GM12878 (cell line): ENCODE results near the gene TMEM45B. TPM values are rescaled to one million over a fixed set of nuclear protein-coding genes. Genes with fewer than 3 reads are reported as not detected.
"Not testable (repeated sequence)": the region's sequence is repeated elsewhere in the genome, so short reads cannot be mapped to it uniquely, and the experiment has no call there.

Experiments
- ATAC-seq: fragments of 200-7000 bp; cut with Tn5 transposase; 3 replicates; pipeline ENCODE4 v1.9.1; 2020; ENCODE audit warnings: mild to moderate bottlenecking, moderate library complexity
- BruUV-seq: library from RNA; stranded (reverse); fragments of 400-500 nt; replicated peaks from 2 replicates; lab custom pipeline; 2021; lab: Mats Ljungman, UMichigan
- CTCF ChIA-PET: fragments of 300-600 bp; sonication (Branson Sonifier 250); formaldehyde crosslinking; extraction: SDS; loops from one replicate; lab custom pipeline; 2021; ENCODE audit warnings: inconsistent platforms; lab: Yijun Ruan, JAX
- POLR2A ChIA-PET: fragments of 350-600 bp; formaldehyde crosslinking; extraction: SDS; loops from one replicate; lab custom pipeline; 2021; ENCODE audit warnings: inconsistent platforms; lab: Charles Lee
- RAD21 ChIA-PET: fragments of 300-600 bp; sonication (Branson Sonifier 250); formaldehyde crosslinking; loops from one replicate; lab custom pipeline; 2023; ENCODE audit warnings: antibody characterized with exemption; ENCODE audit not compliant: unreplicated experiment; lab: Charles Lee
- SMC1A ChIA-PET: fragments of 300-600 bp; sonication (Branson Sonifier 250); formaldehyde crosslinking; loops from one replicate; lab custom pipeline; 2023; ENCODE audit not compliant: unreplicated experiment, uncharacterized antibody; lab: Charles Lee
- DNase-seq: peaks from one replicate; pipeline ENCODE4 v3.0.0-alpha.2; 2011; ENCODE audit warnings: low read depth, low spot score
- FAIRE-seq: peaks from 3 replicates; lab custom pipeline; 2011; peaks lifted over from hg19 to GRCh38; lab: Jason Lieb, UNC
- H2AFZ ChIP-seq: 2 replicates; pipeline ENCODE4 v1.6.0; 2011; ENCODE audit warnings: low read depth, low read length, control low read depth; ENCODE audit not compliant: control insufficient read depth
- H3K27ac ChIP-seq: 2 replicates; pipeline ENCODE4 v1.5.1; 2011; ENCODE audit warnings: control low read depth; ENCODE audit not compliant: control insufficient read depth, insufficient read depth
- H3K27me3 ChIP-seq, 2 experiments: replicated peaks in 1 of 2; 2 replicates each; pipeline versions ENCODE4 v1.6.0 to v1.6.1; 2011; ENCODE audit warnings: low read length in 1 of 2; ENCODE audit not compliant: control insufficient read depth in 2 of 2, insufficient read depth in 2 of 2
- H3K36me3 ChIP-seq, 2 experiments: 2 replicates each; pipeline ENCODE4 v1.5.1; 2011; ENCODE audit warnings: low read length in 1 of 2; ENCODE audit not compliant: control insufficient read depth in 2 of 2, insufficient read depth in 2 of 2
- H3K4me1 ChIP-seq: 2 replicates; pipeline ENCODE4 v1.6.1; 2011; ENCODE audit warnings: mild to moderate bottlenecking, low read length, moderate library complexity, mixed read lengths; ENCODE audit not compliant: control insufficient read depth, insufficient read depth
- H3K4me2 ChIP-seq: 2 replicates; pipeline ENCODE4 v1.6.0; 2011; ENCODE audit warnings: control low read depth; ENCODE audit not compliant: control insufficient read depth, insufficient read depth
- H3K4me3 ChIP-seq: fragments of 200-600 bp; sonication (generic); 2 replicates; pipeline ENCODE4 v1.5.1; 2016
- H3K79me2 ChIP-seq: 2 replicates; pipeline ENCODE4 v1.6.0; 2011; ENCODE audit warnings: low read length; ENCODE audit not compliant: control insufficient read depth, insufficient read depth
- H3K9ac ChIP-seq: 2 replicates; pipeline ENCODE4 v1.8.0; 2011; ENCODE audit warnings: low read length, control low read depth, mixed read lengths; ENCODE audit not compliant: control insufficient read depth, insufficient read depth
- H3K9me3 ChIP-seq: replicated peaks from 3 replicates; pipeline ENCODE4 v1.5.1; 2011; ENCODE audit warnings: mild to moderate bottlenecking, low read length; ENCODE audit not compliant: control insufficient read depth, insufficient read depth
- H4K20me1 ChIP-seq: 2 replicates; pipeline ENCODE4 v1.6.0; 2011; ENCODE audit not compliant: control insufficient read depth, insufficient read depth
- WGBS: methylation state at CpG from one replicate; pipeline ENCODE4 v1.1.6; 2016; ENCODE audit warnings: low lambda C conversion rate; ENCODE audit not compliant: insufficient replicate concordance, insufficient coverage; ENCODE audit errors: missing lambda C conversion rate; 5-methylcytosine and 5-hydroxymethylcytosine counted together
- in situ Hi-C: fragments of 300-500 bp; cut with MboI; formaldehyde crosslinking; loops from 9 replicates; pipeline ENCODE4 v1.14.3; 2018; ENCODE audit warnings: mixed read lengths
- intact Hi-C: fragments of 100-400 bp; cut with micrococcal nuclease; formaldehyde crosslinking; loops from one replicate; pipeline ENCODE4 v1.14.2; 2022; ENCODE audit not compliant: unreplicated experiment
- polyA plus RNA-seq, 11 experiments: library from polyadenylated mRNA; depleted of rRNA in 4 of 11; unstranded in 6 of 11; stranded (reverse) in 5 of 11; fragments of >200 nt; fragmentation: Nextera tagmentation in 4 of 11; fragmentation: Illumina TruSeq in 1 of 11; extraction: Ambion mirVana in 4 of 11; extraction: Trizol in 1 of 11; gene quantifications; 1 replicate in 1 of 11; 2 replicates in 10 of 11; pipeline versions ENCODE4 v1.2.1 to v1.2.3, GENCODE V29; 2011 to 2016; ENCODE audit warnings: inconsistent platforms in 2 of 11, missing spikeins in 2 of 11, low read depth in 1 of 11
- total RNA-seq, 4 experiments: library from RNA; depleted of rRNA in 3 of 4; stranded (reverse); fragments of >200 nt in 3 of 4; fragmentation: Illumina TruSeq in 1 of 4; extraction: Trizol in 1 of 4; gene quantifications; 2 replicates each; pipeline versions ENCODE4 v1.2.1 to v1.2.3, GENCODE V29; 2013 to 2021

The TMEM45B gene
- total and polyA plus RNA-seq, 10 of the 15 experiments (the other 5 are each of a cell fraction or from before 2014, with no cell fraction given) = 0.05 to 0.13 TPM; not detected in 8

- BruUV-seq, H3K4me2 ChIP-seq, in situ Hi-C loops, H3K9me3 ChIP-seq, H3K9ac ChIP-seq, ATAC-seq, H3K4me1 ChIP-seq, RAD21 ChIA-PET, H3K36me3 ChIP-seq, H2AFZ ChIP-seq, CTCF ChIA-PET, H4K20me1 ChIP-seq, DNase-seq, H3K4me3 ChIP-seq, H3K79me2 ChIP-seq, intact Hi-C loops, H3K27me3 ChIP-seq, FAIRE-seq, H3K27ac ChIP-seq, SMC1A ChIA-PET, POLR2A ChIA-PET: not testable (repeated sequence)
- 43% methylated on average over 6 of the region's 6 CpGs for WGBS
Measured at GRCh38 chr11:129833260-129833659, 17.6 kb downstream of the TMEM45B start.

GRCh38 chr11:129836423-129836891, 20.8 kb downstream of the TMEM45B start:
- BruUV-seq, H3K27ac ChIP-seq, H3K27me3 ChIP-seq, in situ Hi-C loops, POLR2A ChIA-PET, H3K4me2 ChIP-seq, SMC1A ChIA-PET, H3K4me1 ChIP-seq, FAIRE-seq, RAD21 ChIA-PET, intact Hi-C loops, DNase-seq, H3K9ac ChIP-seq, CTCF ChIA-PET, ATAC-seq, H3K9me3 ChIP-seq, H3K79me2 ChIP-seq, H3K36me3 ChIP-seq, H2AFZ ChIP-seq, H3K4me3 ChIP-seq, H4K20me1 ChIP-seq: not testable (repeated sequence)
- 20% methylated on average over 1 of the region's 1 CpG for WGBS
